ACC112 (cell line): Measurements from ENCODE around the gene USP4.
A peak's percentile ranks its signal among the peaks of the same experiment; 100 is the strongest.
"Not testable (repeated sequence)": the region's sequence is repeated elsewhere in the genome, so short reads cannot be mapped to it uniquely, and the experiment has no call there.

ENCODE experiments used
- H2AFZ ChIP-seq: fragments of 200-600 bp; sonication (generic); one replicate; pipeline ENCODE4 v1.6.0; 2017; ENCODE audit warnings: antibody characterized with exemption, low read length; ENCODE audit not compliant: unreplicated experiment
- H3K27ac ChIP-seq: fragments of 200-600 bp; sonication (generic); 2 replicates; pipeline ENCODE4 v1.5.1; 2014; ENCODE audit warnings: low read depth, mild to moderate bottlenecking, antibody characterized with exemption, low read length, moderate library complexity
- H3K27me3 ChIP-seq: fragments of 200-600 bp; sonication (generic); 2 replicates; pipeline ENCODE4 v1.6.1; 2014; ENCODE audit warnings: mild to moderate bottlenecking, antibody characterized with exemption, low read length, moderate library complexity, mixed read lengths; ENCODE audit not compliant: insufficient read depth
- H3K36me3 ChIP-seq: fragments of 200-600 bp; sonication (generic); 2 replicates; pipeline ENCODE4 v1.6.1; 2016; ENCODE audit warnings: mild to moderate bottlenecking, antibody characterized with exemption, low read length, moderate library complexity, mixed read lengths; ENCODE audit not compliant: insufficient read depth
- H3K4me1 ChIP-seq: fragments of 200-600 bp; sonication (generic); one replicate; pipeline ENCODE4 v1.6.1; 2016; ENCODE audit warnings: low read length, mixed read lengths; ENCODE audit not compliant: insufficient read depth, unreplicated experiment, control insufficient read depth
- H3K4me3 ChIP-seq: fragments of 200-600 bp; sonication (generic); 2 replicates; pipeline ENCODE4 v1.5.1; 2014; ENCODE audit warnings: mild to moderate bottlenecking, low read depth, low read length
- H3K79me2 ChIP-seq: fragments of 200-600 bp; sonication (generic); one replicate; pipeline ENCODE4 v1.6.0; 2016; ENCODE audit warnings: low read length; ENCODE audit not compliant: control insufficient read depth, unreplicated experiment, insufficient read depth

The USP4 gene

GRCh38 chr3:49328350-49328749 lies 11.5 kb downstream of the USP4 start:
- not testable (repeated sequence) for H2AFZ ChIP-seq, H3K79me2 ChIP-seq, H3K27me3 ChIP-seq, H3K4me3 ChIP-seq, H3K4me1 ChIP-seq, H3K27ac ChIP-seq
- 0 out of 2 replicates have a peak, but pooled peaks cover 22% of the 10 kb centered on the region for H3K36me3 ChIP-seq

GRCh38 chr3:49327485-49327884 lies 12.4 kb downstream of the USP4 start:
- no peak overlapping the region for H3K4me3 ChIP-seq
- H2AFZ ChIP-seq, result no peak overlapping the region
- H3K36me3 ChIP-seq, result 0 out of 2 replicates have a peak, but pooled peaks cover 21% of the 10 kb centered on the region
- H3K4me1 ChIP-seq, result no peaks in the 10 kb centered on the region
- H3K27me3 ChIP-seq, result no peaks in the 10 kb centered on the region
- peaks cover 2% of the 10 kb centered on the region for H3K79me2 ChIP-seq
- H3K27ac ChIP-seq, result no peak overlapping the region

- H3K36me3 ChIP-seq, result 0 out of 2 replicates have a peak, but pooled peaks cover 27% of the 10 kb centered on the region
- H3K27ac ChIP-seq, result no peak overlapping the region
- H3K4me1 ChIP-seq, result no peaks in the 10 kb centered on the region
These were observed 15.1 kb downstream of the USP4 start for GRCh38 chr3:49324768-49325167.

GRCh38 chr3:49316696-49317457 lies 23.0 kb downstream of the USP4 start:
- H3K36me3 ChIP-seq, result peaks cover 15% of the 10 kb centered on the region
- no peaks in the 10 kb centered on the region for H3K27me3 ChIP-seq
- no peak overlapping the region for H2AFZ ChIP-seq
- no peaks in the 10 kb centered on the region for H3K79me2 ChIP-seq
- H3K4me1 ChIP-seq, result peaks cover 11% of the 10 kb centered on the region
- no peak overlapping the region for H3K4me3 ChIP-seq
- no peak overlapping the region for H3K27ac ChIP-seq

More at GRCh38 chr3:49324768-49325167, 15.1 kb downstream of the USP4 start:
- no peaks in the 10 kb centered on the region for H3K27me3 ChIP-seq
- peaks cover 2% of the 10 kb centered on the region for H3K79me2 ChIP-seq
- no peak overlapping the region for H3K4me3 ChIP-seq
- no peak overlapping the region for H2AFZ ChIP-seq

GRCh38 chr3:49313896-49314688 lies 25.8 kb downstream of the USP4 start:
- Histone ChIP-seq H3K27ac (peak overlapping the region; percentile 74), H2AFZ (no peak overlapping the region)

GRCh38 chr3:49311283-49311682 lies 28.6 kb downstream of the USP4 start:
- no peak overlapping the region for H3K27ac ChIP-seq
- H3K4me3 ChIP-seq, result no peak overlapping the region
- H2AFZ ChIP-seq, result no peak overlapping the region
- peaks cover 2% of the 10 kb centered on the region for H3K79me2 ChIP-seq
- no peaks in the 10 kb centered on the region for H3K27me3 ChIP-seq
- H3K4me1 ChIP-seq, result peaks cover 11% of the 10 kb centered on the region
- H3K36me3 ChIP-seq, result peaks cover 24% of the 10 kb centered on the region

More at GRCh38 chr3:49313896-49314688, 25.8 kb downstream of the USP4 start:
- H3K4me3 ChIP-seq, result no peak overlapping the region; the same call in 1 of the 2 replicates
- H3K4me1 ChIP-seq, result peaks cover 11% of the 10 kb centered on the region
- no peaks in the 10 kb centered on the region for H3K27me3 ChIP-seq
- H3K79me2 ChIP-seq, result peaks cover 2% of the 10 kb centered on the region
- peaks cover 26% of the 10 kb centered on the region for H3K36me3 ChIP-seq

GRCh38 chr3:49310677-49311076 lies 29.2 kb downstream of the USP4 start:
- no peak overlapping the region for H2AFZ ChIP-seq
- H3K27me3 ChIP-seq, result no peaks in the 10 kb centered on the region
- H3K36me3 ChIP-seq, result peaks cover 26% of the 10 kb centered on the region
- H3K4me3 ChIP-seq, result no peak overlapping the region
- no peak overlapping the region for H3K27ac ChIP-seq
- H3K79me2 ChIP-seq, result peaks cover 2% of the 10 kb centered on the region
- H3K4me1 ChIP-seq, result peaks cover 11% of the 10 kb centered on the region

- Histone ChIP-seq H3K4me3 (no peak overlapping the region), H2AFZ (no peak overlapping the region), H3K79me2 (no peaks in the 10 kb centered on the region), H3K36me3 (peaks cover 23% of the 10 kb centered on the region), H3K27ac (no peak overlapping the region), H3K27me3 (no peaks in the 10 kb centered on the region), H3K4me1 (no peaks in the 10 kb centered on the region)
These were observed 34.2 kb downstream of the USP4 start for GRCh38 chr3:49305608-49306007.

GRCh38 chr3:49302613-49303012 lies 37.2 kb downstream of the USP4 start:
- H2AFZ ChIP-seq, result no peak overlapping the region
- H3K4me1 ChIP-seq, result no peaks in the 10 kb centered on the region
- H3K27me3 ChIP-seq, result no peaks in the 10 kb centered on the region
- H3K36me3 ChIP-seq, result peaks cover 26% of the 10 kb centered on the region
- no peaks in the 10 kb centered on the region for H3K79me2 ChIP-seq
- no peak overlapping the region for H3K4me3 ChIP-seq
- no peak overlapping the region for H3K27ac ChIP-seq

GRCh38 chr3:49300595-49300994 lies 39.3 kb downstream of the USP4 start:
- no peaks in the 10 kb centered on the region for H3K79me2 ChIP-seq
- H3K36me3 ChIP-seq, result peaks cover 25% of the 10 kb centered on the region
- H3K27me3 ChIP-seq, result no peaks in the 10 kb centered on the region
- H3K4me3 ChIP-seq, result no peak overlapping the region
- H2AFZ ChIP-seq, result no peak overlapping the region
- H3K27ac ChIP-seq, result no peak overlapping the region
- H3K4me1 ChIP-seq, result peaks cover 7% of the 10 kb centered on the region
